ENCODE results near the gene NPM1.

NPM1 gene

GRCh38 chr5:171420431-171421241 is 33.0 kb downstream of the NPM1 start:
- DNase-seq (ENCODE audit: low read depth) = no peak
- H3K4me3 ChIP-seq (ENCODE audit: low read depth, low read length) = no peak overlapping the region
- TF ChIP-seq CTCF (IDR thresholded peaks at IDR 0.05; ENCODE audit: control insufficient read depth, extremely low read depth, insufficient read depth) = no peak

DNA sequence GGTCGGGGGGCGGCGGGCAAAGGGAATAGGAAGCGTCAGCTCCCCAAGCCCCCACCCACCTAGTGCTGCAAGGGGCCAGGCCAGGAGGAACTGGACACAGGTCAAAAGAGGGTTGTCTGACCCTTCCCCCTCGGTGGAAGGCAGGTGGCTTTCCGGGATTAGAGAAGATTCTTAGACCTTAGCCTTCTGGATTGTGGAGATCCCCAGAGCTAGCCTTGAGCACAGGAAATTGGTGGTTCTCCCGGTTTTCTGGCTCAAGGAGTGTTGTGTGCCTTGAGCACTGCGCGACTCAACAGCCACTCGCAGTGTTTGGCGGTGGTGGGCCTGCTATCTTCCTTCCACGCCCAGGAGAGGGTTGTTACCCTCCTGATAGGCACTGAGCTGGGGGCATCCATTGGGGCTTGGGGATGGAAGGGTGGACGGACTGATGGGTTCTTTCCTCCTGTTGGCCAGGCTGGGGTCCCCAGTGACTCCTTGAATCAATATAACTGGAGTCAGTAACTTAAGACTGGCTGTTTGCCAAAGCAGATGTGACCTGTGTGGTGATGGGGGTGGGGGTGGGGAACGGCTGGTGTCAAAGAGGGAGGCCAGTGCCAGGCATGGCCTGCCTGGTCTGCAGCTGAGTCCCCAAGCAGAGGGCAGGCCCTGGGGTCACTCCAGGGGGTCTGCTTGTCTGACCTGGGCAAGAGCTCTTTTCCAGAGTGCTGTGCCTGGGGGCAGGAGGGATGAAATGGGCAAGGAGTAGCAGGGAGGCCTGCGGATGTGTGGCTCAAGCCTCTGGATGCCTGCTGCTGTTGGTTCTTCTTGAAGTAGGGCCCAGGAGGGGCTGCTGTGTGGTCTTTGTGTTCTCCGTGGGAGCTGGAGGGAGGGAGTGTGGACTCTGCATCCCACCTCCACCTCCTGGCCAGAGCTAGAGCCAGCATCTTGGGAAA is 33.9 kb downstream of the NPM1 start:
- no peak for TF ChIP-seq CTCF (IDR thresholded peaks at IDR 0.05; ENCODE audit: control insufficient read depth, extremely low read depth, insufficient read depth)
- H3K4me3 ChIP-seq (ENCODE audit: low read depth, low read length) = no peak overlapping the region
- DNase-seq (ENCODE audit: low read depth) = no peak

DNA sequence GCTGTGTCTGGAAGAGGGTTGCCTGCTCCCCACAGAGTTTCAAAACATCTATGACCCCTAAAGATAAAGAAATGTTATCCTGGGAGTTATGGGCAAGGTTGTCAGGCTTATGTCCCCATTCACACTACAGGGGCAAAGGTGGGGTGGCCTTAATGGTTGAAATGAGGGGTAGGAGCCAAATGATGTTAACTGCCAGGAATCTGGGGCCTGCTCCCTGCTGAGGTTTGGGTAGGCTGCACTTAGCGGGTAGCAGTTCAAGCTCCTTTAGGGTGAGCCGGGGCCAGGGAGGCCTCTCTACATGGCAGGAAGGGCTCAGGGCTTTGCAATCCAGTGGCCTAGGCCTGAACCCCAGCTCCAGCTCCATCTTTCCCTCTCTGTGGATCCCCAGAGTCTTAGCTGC is 34.8 kb downstream of the NPM1 start:
- DNase-seq (ENCODE audit: low read depth) = no peak

GRCh38 chr5:171422902-171423663 is 35.4 kb downstream of the NPM1 start:
- DNase-seq (ENCODE audit: low read depth) = no peak
- no peak overlapping the region for H3K4me3 ChIP-seq (ENCODE audit: low read depth, low read length)
- no peak for TF ChIP-seq CTCF (IDR thresholded peaks at IDR 0.05; ENCODE audit: control insufficient read depth, extremely low read depth, insufficient read depth)

More for the DNA sequence above, 34.8 kb downstream of the NPM1 start:
- no peak for TF ChIP-seq CTCF (IDR thresholded peaks at IDR 0.05; ENCODE audit: control insufficient read depth, extremely low read depth, insufficient read depth)
- H3K4me3 ChIP-seq (ENCODE audit: low read depth, low read length) = no peak overlapping the region

DNA sequence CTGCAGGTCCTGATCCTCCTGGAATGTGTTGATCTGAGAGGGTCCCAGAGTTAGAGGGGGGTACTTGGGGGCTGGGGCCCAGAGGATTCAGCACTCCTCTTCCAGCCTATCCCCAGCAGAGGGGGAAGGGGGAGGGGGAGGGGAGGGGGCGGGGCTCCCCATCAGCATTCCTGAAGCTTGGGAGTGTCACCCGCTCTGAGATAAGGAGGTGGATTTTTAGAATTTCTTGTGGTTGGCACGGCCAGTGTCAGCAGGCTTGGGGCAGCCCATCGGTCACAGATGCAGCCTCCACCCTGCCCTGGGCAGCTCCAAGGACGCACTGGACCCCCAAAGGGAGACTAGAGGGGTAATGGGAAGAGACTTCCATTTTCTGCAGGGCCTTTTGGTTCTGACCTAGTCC is 37.1 kb downstream of the NPM1 start:
- no peak for DNase-seq (ENCODE audit: low read depth)
- no peak for TF ChIP-seq CTCF (IDR thresholded peaks at IDR 0.05; ENCODE audit: control insufficient read depth, extremely low read depth, insufficient read depth)
- no peak overlapping the region for H3K4me3 ChIP-seq (ENCODE audit: low read depth, low read length)

- no peak for DNase-seq (ENCODE audit: low read depth)
- no peak for TF ChIP-seq CTCF (IDR thresholded peaks at IDR 0.05; ENCODE audit: control insufficient read depth, extremely low read depth, insufficient read depth)
- no peak overlapping the region for H3K4me3 ChIP-seq (ENCODE audit: low read depth, low read length)
Measured at GRCh38 chr5:171425596-171426244, 38.1 kb downstream of the NPM1 start.
